Gastroesophageal sphincter (tissue), 3 donors: Measurements from ENCODE around the gene GABBR1.

ENCODE experiments used
- POLR2A ChIP-seq, 2 donors: fragments of 450-650 bp; IDR thresholded peaks; one replicate each; pipeline ENCODE4 v1.6.1; 2017; ENCODE audit warnings: antibody characterized with exemption in 2 of 2, mild to moderate bottlenecking in 2 of 2, moderate library complexity in 1 of 2
- POLR2AphosphoS5 ChIP-seq: sonication (generic); formaldehyde crosslinking; IDR thresholded peaks from one replicate; pipeline ENCODE4 v1.6.1; 2017; ENCODE audit warnings: antibody characterized with exemption
- TF ChIP-seq, protein P1 (sequence below), 4 experiments: fragments of 200-600 bp in 2 of 4; fragments of 450-650 bp in 2 of 4; sonication (generic) in 1 of 4; IDR thresholded peaks; one replicate each; pipeline ENCODE4 v1.5.1; 2017 to 2019; ENCODE audit warnings: antibody characterized with exemption in 4 of 4, mild to moderate bottlenecking in 2 of 4, moderate library complexity in 2 of 4

- TF ChIP-seq, protein P1, sequence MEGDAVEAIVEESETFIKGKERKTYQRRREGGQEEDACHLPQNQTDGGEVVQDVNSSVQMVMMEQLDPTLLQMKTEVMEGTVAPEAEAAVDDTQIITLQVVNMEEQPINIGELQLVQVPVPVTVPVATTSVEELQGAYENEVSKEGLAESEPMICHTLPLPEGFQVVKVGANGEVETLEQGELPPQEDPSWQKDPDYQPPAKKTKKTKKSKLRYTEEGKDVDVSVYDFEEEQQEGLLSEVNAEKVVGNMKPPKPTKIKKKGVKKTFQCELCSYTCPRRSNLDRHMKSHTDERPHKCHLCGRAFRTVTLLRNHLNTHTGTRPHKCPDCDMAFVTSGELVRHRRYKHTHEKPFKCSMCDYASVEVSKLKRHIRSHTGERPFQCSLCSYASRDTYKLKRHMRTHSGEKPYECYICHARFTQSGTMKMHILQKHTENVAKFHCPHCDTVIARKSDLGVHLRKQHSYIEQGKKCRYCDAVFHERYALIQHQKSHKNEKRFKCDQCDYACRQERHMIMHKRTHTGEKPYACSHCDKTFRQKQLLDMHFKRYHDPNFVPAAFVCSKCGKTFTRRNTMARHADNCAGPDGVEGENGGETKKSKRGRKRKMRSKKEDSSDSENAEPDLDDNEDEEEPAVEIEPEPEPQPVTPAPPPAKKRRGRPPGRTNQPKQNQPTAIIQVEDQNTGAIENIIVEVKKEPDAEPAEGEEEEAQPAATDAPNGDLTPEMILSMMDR (IDR thresholded peaks at IDR 0.05) = no peak
- TF ChIP-seq POLR2A (IDR thresholded peaks at IDR 0.05) = no peak
- TF ChIP-seq POLR2AphosphoS5 = no peak
Measured at GRCh38 chr6:29680416-29680815, 47.4 kb upstream of the GABBR1 start.
